Left colon (tissue), 2 donors: ENCODE measurements around the gene CDC42EP1. TPM values are rescaled to one million over a fixed set of nuclear protein-coding genes. Genes with fewer than 3 reads are reported as not detected.
A peak's percentile ranks its signal among the peaks of the same experiment; 100 is the strongest.

Source experiments
- ATAC-seq: fragments of 200-7000 bp; cut with Tn5 transposase; one replicate; pipeline ENCODE4 v1.9.1; 2020; ENCODE audit warnings: mild to moderate bottlenecking, moderate library complexity
- DNase-seq, 2 donors: peaks; one replicate each; pipeline ENCODE4 v3.0.0-alpha.2; 2020
- intact Hi-C, 2 donors: fragments of 100-400 bp; cut with DNase I in 1 of 2; cut with micrococcal nuclease in 1 of 2; formaldehyde crosslinking; loops; one replicate each; pipeline versions ENCODE4 v1.11.2 to v1.14.0; 2022; cut with DNase I, micrococcal nuclease
- total RNA-seq, 2 donors: library from RNA; stranded (reverse); fragmentation: NEBNext Ultra II Directional; extraction: Animal tissue kit (Norgen Biotek cat#: 25700); gene quantifications; one replicate each; pipeline ENCODE4 v1.2.1, GENCODE V29; 2021
- donor health status: DM: no; HTN: no; CAD: no.
- donor health status: DM: yes; HTN: yes; CAD: no.

Gene CDC42EP1
- total RNA-seq, 2 donors from 2014 or later, result 52.2 to 64.1 TPM

GRCh38 chr22:37555029-37555428 lies 5.3 kb upstream of the CDC42EP1 start:
- ATAC-seq, result no peak
- intact Hi-C loops, result no loop called here
- no peak for DNase-seq

GRCh38 chr22:37556710-37557109 lies 3.6 kb upstream of the CDC42EP1 start:
- intact Hi-C loops, result no loop called here
- ATAC-seq (no peak), DNase-seq (no peak)

GRCh38 chr22:37557321-37558001 lies 2.8 kb upstream of the CDC42EP1 start:
- intact Hi-C loops, result no loop called here
- DNase-seq (no peak), ATAC-seq (no peak)

GRCh38 chr22:37558815-37559214 lies 1.5 kb upstream of the CDC42EP1 start:
- ATAC-seq (no peak), DNase-seq (no peak)
- intact Hi-C loops, result no loop called here

GRCh38 chr22:37559521-37559900 lies 769 bp upstream of the CDC42EP1 start:
- no peak for ATAC-seq
- no peak for DNase-seq
- intact Hi-C loops, result no loop called here

- intact Hi-C loops, result no loop called here
- peak; percentile 32 for ATAC-seq
- DNase-seq, result peak in 1 of 2 donors; percentile 52
Observed at GRCh38 chr22:37560608-37561211, 430 bp downstream of the CDC42EP1 start.

- ATAC-seq (peak; percentile 65), DNase-seq (peak; percentile 91 to 98)
- intact Hi-C loops, result no loop called here
Observed at GRCh38 chr22:37561212-37562048, 1.1 kb downstream of the CDC42EP1 start.

- intact Hi-C loops, result no loop called here
- ATAC-seq (no peak), DNase-seq (no peak)
Observed at GRCh38 chr22:37562049-37562875, 2.0 kb downstream of the CDC42EP1 start.

- DNase-seq (peak; percentile 71 to 85), ATAC-seq (peak; percentile 5)
- intact Hi-C loops, result no loop called here
Observed at GRCh38 chr22:37563153-37564081, 3.1 kb downstream of the CDC42EP1 start.

GRCh38 chr22:37564111-37564711 lies 3.9 kb downstream of the CDC42EP1 start:
- intact Hi-C loops, result no loop called here
- ATAC-seq (no peak), DNase-seq (no peak)

- DNase-seq, result no peak
- no peak for ATAC-seq
- intact Hi-C loops, result no loop called here
Observed at GRCh38 chr22:37565830-37566229, 5.5 kb downstream of the CDC42EP1 start.

GRCh38 chr22:37566329-37566837 lies 6.1 kb downstream of the CDC42EP1 start:
- no peak for ATAC-seq
- peak in 1 of 2 donors; percentile 50 for DNase-seq
- intact Hi-C loops, result no loop called here

GRCh38 chr22:37566903-37567798 lies 6.9 kb downstream of the CDC42EP1 start:
- peak; percentile 47 for ATAC-seq
- peak; percentile 87 to 96 for DNase-seq
- intact Hi-C loops, result no loop called here

GRCh38 chr22:37568012-37568411 lies 7.7 kb downstream of the CDC42EP1 start:
- intact Hi-C loops, result no loop called here
- no peak for ATAC-seq
- DNase-seq, result no peak

GRCh38 chr22:37568448-37569008 lies 8.2 kb downstream of the CDC42EP1 start:
- intact Hi-C loops, result no loop called here

More at GRCh38 chr22:37568448-37569008, 8.2 kb downstream of the CDC42EP1 start:
- DNase-seq (no peak), ATAC-seq (no peak)
